ENCODE measurements around the gene ZNF532.
"Not testable (repeated sequence)": the region's sequence is repeated elsewhere in the genome, so short reads cannot be mapped to it uniquely, and the experiment has no call there.

ZNF532 gene

DNA sequence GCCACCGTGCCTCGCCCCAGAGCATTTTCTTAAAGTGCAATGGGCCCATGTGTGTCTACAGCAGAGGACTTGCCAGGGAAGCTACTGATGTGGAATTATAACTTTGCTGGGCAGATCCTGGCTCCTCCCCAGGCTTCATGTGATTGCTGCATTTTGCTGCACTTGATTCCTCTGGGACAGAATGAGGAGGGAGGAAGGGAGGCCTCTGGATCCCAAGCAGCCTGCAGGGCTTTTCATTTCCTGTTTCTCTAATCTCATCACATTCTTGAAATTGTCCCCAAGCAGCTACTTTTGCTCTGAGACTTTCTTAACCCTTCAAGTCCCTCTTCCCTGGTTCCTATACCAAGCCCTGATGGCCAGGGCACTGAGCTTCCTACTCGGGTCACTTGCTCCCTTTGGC, 140.6 kb downstream of the ZNF532 start:
- DNase-seq (ENCODE audit: low read depth, low spot score), result no peak

DNA sequence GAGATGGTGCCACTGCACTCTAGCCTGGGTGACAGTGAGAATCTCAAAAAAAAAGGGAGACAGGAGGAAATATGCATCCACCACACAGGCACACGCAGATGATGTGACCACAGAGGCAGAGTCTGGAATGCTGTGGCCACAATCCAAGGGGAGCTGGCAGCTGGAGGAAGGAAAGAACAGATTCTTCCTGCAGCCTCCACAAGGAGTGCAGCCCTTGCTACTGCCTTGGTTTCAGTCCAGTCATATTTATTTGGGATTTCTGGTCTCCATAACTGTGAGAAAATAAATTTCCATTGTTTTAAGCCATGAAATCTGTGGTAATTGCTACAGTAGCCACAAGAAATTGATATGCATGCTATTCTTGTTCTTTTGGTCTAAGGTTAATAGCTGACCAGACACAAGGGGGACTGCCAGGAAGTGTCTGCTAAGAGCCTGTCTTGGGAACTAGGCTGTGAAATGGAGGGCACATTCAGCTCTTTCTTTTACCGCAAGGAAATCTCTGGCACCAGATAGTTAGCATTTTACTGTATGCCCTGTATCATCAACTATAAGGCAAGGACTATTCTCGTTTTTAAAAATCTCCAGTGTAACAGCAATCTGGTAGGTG, 141.9 kb downstream of the ZNF532 start:
- no peak for DNase-seq (ENCODE audit: low read depth, low spot score)

DNA sequence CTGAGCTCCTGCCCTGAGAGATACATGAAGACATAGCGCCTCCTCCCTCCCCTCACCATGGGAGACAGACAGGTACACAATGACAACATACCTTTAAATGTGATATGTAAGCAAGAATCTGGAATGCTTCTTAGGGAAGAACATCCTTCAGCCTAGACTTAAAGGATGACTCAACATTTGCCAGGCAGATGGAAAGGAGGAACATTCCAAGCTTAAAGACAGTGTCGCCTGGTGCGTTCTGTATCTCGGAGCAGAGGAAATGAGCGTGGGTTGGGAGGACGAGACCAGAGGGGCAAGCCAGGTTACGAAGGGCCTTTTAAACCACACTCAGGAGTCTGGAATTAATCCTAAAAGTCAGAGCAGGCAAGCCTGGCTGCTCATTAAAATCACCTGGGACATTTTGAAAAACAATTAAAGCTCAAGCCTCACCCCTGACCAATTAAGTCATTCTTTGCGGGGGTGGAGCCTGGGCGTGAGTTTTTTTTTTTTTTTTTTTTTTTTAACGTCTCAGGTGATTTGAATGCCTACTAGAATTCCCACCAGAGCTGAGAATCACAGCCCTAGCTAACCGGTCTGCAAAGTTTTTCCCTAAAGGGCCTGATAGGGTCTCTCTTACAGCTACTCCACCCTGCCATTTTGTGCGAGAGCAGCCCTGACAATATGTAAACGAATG, 143.8 kb downstream of the ZNF532 start:
- no peak for DNase-seq (ENCODE audit: low read depth, low spot score)

DNA sequence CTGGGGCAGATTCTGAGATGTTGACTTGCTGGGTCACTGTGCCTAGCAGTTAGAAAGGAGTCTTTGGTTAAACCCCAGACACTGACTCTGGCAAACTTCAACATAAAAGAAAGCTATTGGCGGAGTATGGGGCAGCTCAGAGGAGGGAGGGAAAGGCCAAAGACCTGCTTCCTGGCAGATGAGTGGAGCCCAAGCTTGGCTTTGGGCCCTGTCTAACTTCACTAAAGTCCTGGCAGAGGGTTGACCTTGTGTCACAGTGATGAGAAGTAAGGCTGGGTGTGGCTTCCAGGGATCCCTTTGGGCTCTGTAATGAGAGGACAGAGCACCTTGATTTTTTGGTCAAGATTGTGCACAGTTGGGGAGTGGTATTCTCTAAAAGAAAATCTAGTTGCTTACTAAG, 145.2 kb downstream of the ZNF532 start:
- no peak for DNase-seq (ENCODE audit: low read depth, low spot score)

DNA sequence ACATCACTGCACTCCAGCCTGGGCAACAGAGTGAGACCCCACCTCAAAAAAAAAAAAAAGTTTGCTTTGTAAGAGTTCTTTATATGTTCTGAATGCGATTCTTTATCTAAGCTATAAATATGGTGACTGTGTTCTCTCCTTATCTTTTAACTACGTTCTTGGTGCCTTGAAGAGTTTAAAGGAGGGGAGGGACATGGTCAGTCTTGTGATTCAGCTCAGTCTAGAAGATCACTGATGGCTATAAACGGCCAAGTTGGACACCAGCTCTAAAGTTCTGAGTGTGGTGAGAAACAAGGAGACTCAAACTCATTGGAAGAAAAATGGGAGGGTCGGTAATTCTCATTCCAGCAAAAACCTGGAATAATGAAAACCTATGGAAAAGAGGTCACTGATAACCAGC, 146.6 kb downstream of the ZNF532 start:
- no peak for DNase-seq (ENCODE audit: low read depth, low spot score)

DNA sequence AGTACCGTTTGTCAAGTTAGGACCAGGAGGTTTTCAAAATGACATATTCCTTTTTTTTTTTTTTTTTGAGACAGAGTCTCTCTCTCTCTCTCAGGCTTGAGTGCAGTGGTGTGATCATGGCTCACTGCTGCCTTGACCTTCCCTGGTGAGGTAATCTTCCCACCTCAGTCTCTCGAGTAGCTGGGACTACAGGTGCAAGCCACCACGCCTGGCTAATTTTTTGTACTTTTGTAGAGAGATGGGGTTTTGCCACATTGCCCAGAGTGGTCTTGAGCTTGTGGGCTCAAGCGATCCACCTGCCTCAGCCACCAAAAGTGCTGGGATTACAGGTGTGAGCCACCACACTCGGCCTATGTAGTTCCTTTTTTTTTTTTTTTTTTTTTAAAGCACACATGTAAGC, 147.1 kb downstream of the ZNF532 start:
- no peak for DNase-seq (ENCODE audit: low read depth, low spot score)

DNA sequence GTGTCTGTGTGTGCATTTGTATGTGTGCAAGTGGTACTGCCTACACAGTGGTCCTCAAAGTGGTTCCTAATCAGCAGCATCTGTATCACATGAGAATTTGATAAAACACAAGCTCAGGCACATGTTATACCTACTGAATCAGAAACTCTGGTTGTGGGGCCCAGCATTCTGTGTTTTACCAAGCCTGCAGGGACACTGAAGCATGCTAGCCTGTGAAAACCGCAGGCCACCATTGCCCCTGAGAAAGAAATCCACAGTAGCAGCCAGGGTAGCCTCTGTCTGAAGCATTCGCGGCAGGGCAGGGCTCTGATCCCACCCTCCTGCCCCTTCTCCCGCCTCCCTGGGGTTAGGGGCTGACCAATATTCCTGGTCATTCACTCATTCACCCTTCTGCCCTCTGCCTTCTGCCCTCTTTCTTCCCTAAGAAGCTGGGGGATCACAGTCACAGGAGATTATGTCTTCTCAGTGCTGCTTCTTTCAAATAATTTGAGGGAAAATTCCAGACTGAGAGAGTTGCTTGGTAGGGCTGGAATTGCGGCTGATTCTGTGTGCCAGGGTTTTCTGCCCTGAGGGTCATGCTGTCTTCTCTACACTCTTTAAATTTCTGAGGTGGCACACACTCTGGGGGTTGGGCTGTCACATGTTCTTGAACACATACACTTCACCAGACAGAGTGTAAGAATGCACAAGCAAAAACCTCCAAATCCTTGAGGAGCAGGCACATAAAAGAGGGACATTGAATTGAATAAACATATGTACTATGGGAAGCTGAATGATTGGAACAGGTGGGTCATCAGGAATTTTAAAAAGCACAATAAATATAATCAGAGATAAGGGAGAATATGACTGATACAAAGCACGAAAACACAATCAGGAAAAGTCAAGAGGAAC, 148.4 kb downstream of the ZNF532 start:
- DNase-seq (ENCODE audit: low read depth, low spot score), result no peak

DNA sequence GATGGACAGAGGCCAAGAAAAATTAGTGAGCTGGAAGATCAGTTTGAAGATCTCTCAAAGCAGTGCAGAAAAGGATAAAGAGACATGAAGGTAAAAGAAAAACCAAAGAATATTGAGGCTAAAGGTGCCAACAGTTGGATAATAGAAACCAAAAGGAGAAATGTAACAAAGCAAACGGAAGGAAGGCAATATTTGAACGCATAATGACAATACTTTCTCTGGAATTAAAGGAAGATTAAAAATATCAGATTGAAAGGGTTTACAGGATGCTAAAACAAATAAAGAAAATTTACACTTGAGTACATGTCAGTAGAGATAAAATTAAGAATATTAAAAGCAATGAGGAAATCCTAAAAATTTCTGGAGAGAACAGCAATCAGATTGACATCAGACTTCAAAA, 149.1 kb downstream of the ZNF532 start:
- no peak for DNase-seq (ENCODE audit: low read depth, low spot score)

DNA sequence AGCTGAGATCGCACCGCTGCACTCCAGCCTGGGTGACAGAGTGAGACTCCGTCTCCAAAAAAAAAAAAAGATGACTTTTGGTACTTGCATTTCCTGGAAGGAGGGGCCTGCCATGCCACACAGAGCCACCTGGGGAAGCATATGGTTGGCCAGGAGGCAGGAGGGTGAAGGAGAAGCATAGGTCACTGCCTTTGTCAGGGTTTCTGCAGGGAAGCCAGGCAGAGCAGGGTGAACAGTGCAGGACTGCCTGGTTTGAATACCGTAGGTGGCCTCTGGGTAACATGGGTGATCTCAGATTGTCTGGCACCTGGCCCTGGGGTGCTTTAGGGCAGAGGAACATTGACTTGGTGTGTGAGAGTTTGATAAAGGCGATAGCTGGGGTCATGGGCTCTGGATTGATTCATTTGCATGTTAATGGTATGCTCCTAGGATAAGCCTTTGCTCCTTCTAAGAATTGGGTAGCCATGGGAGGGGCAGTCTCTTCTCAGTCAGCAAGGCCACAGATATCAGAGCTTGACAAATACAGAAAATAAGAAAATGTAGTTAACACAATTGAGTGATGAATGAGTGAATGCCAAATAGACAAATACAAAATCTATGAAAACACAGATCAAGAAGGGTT, 151.0 kb downstream of the ZNF532 start:
- no peak for DNase-seq (ENCODE audit: low read depth, low spot score)

DNA sequence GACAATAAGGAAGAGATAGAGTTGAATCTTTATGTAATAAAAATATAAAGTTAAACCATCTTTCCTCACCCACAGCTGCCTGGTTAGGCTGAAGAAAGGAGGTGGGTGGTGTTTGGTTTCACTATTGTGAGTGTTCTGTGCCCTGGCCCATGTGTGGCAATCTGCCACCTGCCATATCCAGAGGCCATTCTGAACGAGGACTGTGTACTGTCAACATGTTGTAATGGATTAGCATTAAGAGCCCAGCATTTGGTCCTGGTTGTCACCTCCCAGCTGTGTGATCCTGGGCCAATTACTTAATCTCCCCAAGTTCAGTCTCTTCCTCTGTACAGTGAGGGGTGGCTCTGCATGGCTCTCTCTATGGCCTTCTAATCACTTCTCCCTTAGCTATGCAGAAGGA, 156.8 kb downstream of the ZNF532 start:
- no peak for DNase-seq (ENCODE audit: low read depth, low spot score)

DNA sequence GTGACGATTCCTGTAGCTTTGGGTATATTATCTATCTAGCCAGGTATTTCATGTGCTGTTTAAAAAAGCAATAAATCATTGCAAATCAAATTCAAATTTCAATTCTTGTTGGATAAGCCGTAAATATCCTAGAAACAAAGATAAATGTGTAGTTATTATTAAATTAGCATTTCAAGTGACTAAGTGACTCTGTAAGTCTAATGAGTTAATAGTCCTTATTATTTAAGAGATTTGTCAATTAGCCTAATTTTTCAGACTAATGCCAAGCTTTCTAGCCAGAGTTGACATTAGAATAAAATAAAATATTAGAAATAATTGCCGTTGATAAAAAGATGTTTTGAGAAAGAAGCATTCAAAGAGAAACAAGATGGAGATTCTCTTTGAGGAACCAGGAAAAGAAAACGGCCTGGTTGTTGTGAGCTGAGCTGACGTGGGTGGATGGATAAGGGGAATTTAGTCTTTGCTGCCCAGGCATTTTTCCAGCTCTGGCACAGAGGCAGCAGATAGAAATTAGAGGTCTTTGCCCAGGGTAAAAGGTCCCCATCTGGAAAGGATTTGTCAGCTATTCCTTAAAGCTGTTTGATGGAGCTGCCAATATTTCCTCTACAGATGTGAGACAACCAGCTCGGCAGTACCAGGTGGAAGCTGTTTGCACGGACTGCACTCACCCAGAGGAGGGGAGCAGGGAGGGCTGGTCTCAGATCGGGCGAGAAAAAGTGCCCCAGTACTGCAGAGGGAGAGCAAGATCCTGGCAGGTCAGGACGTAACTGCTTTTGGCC, 157.7 kb downstream of the ZNF532 start:
- DNase-seq (ENCODE audit: low read depth, low spot score), result no peak

DNA sequence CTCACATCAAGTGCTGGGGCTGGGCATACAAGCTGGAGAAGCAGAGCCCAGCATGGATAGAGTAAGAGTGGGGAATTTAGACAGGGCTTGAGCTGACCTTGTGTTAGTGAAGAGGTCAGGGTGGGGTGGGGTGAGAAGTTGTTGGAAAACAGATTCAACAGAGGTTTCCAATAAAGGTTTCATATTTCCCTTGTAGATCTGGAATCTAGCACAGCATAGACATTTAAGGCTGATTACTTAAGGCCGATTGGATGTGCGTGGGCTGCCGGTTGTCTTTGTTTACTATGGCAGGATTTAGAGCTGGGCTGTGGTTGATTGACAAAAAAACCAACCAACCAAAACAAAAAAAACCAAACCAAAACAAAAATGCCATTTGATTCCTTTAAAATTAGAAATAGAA, 160.2 kb downstream of the ZNF532 start:
- DNase-seq (ENCODE audit: low read depth, low spot score), result no peak

DNA sequence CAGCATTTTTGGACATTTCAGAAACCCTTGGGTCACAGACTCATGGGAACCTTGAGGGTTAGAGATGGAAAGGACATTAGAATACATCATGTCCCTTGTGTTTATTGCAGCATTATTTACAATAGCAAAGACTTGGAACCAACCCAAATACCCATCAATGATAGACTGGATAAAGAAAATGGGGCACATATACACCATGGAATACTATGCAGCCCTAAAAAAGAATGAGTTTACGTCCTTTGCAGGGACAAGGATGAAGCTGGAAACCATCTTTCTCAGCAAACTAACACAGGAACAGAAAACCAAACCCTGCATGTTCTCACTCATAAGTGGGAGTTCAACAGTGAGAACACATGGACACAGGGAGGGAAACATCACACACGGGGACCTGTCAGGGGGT, 160.9 kb downstream of the ZNF532 start:
- DNase-seq (ENCODE audit: low read depth, low spot score), result not testable (repeated sequence)

DNA sequence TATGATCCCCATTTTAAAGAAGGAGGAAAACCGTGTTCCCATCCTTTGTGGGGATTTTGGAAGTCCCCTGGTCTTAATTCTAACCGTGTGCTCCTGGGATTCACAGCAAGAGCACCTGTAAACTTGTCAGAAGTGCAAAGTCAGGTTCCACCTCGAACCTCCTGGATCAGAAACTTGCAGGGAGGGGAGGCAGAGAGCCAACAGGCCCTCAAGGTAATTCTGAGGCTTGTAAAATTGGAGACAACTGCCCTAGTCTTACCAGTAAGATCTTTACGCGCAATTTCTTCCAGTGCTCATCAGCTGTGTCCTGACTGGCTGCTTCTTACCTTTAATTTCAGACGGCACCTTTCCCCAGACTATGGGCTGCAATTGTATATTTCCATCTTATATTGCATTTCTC, 161.7 kb downstream of the ZNF532 start:
- DNase-seq (ENCODE audit: low read depth, low spot score), result no peak

DNA sequence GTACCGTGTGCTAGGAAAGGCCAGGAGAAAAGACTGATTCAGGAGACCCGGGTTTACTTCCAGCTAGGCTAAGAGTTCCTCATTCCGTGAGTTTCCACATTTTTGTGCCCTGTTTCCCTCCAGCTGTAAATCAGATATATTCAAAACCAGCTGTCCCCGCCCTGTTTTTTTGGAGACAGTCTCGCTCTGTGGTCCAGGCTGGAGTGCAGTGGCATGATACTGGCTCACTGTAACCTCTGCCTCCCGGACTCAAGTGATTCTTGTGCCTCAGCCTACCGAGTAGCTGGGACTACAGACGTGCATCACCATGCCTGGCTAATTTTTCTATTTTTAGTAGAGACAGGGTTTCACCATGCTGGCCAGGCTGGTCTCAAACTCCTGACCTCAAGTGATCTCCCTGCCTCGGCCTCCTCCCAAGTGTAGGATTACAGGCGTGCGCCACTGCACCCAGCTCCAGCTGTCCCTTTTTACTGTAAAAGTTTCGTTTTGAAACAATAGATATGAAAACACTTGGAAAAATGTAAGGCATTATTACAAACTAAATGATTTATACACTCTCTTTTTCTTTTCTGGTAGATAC, 162.2 kb downstream of the ZNF532 start:
- DNase-seq (ENCODE audit: low read depth, low spot score), result no peak

DNA sequence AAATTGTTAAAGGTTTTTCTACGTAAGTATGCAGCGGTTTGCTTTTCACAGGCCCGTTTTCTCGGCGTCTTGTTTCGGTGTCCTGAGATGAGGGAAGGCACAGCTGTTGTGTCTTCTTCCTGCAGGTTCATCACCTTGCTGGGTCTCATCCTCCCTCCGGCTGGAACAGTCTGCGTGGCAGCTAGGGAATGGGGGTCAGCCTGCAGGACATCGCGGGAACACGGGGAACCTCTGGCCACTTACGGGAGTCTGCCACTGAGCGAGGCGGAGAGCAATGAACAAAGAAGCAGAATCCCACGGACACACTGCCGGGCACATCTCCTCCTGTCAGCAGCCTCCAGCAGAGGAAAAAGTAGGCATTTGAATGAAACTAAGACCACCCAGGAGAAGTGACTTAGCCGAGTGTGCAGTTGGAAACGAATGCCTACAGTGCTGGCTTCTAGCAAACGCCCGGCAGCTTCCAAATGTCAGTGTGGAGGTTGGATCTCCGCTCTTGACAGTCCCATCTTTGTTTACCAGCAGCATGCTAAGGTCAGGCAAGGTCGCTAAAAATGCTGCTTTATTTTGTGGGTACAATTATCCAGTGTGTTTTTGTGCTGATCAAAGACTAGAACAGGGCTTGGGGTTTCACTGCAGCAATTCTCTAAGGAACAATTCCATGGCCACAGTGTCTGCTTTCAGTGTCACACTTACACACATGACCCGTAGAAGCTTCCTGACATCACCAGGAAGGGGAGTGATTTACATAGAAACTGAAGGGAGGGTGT, 165.2 kb downstream of the ZNF532 start:
- no peak for DNase-seq (ENCODE audit: low read depth, low spot score)

DNA sequence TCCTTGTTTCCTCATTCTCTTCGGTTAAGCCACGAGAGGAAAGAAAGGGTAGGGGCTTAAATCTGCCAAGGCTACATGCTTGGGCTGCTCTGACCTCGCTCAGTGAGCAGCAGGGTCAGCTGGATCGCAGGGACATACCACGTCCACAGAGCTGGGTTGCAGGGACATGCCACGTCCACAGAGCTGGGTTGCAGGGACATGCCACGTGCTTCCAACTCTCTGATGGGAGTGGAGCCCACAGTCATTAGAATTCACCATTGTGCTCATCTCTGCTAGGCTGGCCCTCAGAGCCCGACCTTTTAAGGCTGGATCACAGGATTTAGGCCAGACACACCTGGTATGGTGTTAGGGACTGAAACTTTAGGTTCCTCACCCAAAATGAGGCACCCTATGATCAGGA, 167.6 kb downstream of the ZNF532 start:
- DNase-seq (ENCODE audit: low read depth, low spot score), result no peak

DNA sequence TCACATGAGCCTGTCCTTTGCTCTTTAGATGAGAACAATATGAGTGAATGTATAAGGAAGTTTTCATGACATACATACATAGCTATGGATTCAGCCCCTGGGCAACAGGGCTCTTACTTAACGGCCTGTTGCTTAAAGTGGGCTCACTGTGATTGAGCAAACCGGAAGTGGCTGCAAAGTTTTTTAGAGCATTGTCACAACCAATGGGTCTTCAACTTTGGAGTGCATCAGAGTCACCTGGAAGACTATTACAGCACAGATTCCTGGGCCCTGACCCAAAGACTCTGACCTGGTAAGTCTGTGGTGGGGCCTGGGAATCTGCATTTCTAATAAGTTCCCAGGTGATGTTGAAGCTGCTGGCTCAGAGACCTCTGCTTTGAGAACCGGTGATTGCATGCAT, 168.7 kb downstream of the ZNF532 start:
- no peak for DNase-seq (ENCODE audit: low read depth, low spot score)

DNA sequence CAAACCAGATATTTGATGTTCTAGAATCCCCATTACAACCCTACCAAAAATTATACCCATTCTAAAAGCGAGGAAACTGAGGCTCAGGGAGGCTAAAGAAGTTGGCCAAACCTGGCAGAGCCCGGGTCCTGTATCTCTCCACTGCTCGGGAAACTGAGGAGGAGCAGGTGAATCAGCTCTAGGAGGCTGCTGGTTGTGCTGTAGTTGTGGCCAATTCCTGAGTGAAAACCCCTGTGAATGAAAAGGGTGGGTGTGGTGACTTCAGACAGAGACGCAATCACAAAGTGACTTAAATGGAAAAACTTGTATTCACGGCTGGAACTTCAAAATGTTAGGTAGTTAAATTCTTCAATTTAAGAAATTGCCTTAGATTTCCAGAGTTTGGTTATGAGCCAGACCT, 169.3 kb downstream of the ZNF532 start:
- no peak for DNase-seq (ENCODE audit: low read depth, low spot score)

DNA sequence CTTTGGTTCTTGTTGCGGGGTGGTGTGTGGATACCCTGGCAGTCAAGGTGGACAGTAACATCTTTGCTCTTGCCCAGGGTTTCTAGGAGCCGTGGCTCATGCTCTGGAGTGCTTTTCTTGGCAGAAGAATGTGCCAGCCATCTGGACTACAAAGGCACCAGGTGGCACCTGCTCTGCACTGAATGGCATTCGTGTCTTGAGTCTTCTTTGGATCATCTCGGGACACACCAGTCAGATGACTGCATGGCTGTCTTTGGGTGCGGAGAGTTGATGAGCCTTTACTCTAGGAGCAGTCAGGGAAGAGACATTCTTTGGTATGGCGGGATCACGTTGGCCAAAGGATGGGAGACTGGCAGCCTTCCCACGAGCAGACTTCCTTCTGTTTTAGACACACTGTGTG, 170.9 kb downstream of the ZNF532 start:
- DNase-seq (ENCODE audit: low read depth, low spot score), result no peak
